Neural cell (in vitro differentiated cells): ENCODE results near the gene OR11H7. TPM values are rescaled to one million over a fixed set of nuclear protein-coding genes. Genes with fewer than 3 reads are reported as not detected.
"Not testable (repeated sequence)": the region's sequence is repeated elsewhere in the genome, so short reads cannot be mapped to it uniquely, and the experiment has no call there.

Source experiments
- H2AFZ ChIP-seq: fragments of 200-600, 300-800 bp; sonication (generic), shearing (Covaris generic); 2 replicates; pipeline ENCODE4 v1.6.0; 2014; ENCODE audit warnings: low read depth, mild to moderate bottlenecking, antibody characterized with exemption, low read length, moderate library complexity
- H3F3A ChIP-seq: fragments of 200-600 bp; shearing (Covaris generic); 2 replicates; pipeline ENCODE4 v1.6.1; 2016; ENCODE audit warnings: mild to moderate bottlenecking, moderate library complexity, mixed read lengths, antibody characterized with exemption, low read length; ENCODE audit not compliant: insufficient read depth, poor library complexity, severe bottlenecking
- H3K27ac ChIP-seq: fragments of 200-600, 300-800 bp; sonication (generic), shearing (Covaris generic); 2 replicates; pipeline ENCODE4 v1.5.1; 2014; ENCODE audit warnings: mild to moderate bottlenecking, low read length, moderate library complexity
- H3K27me3 ChIP-seq: fragments of 300-800, 200-600 bp; sonication (generic), shearing (Covaris generic); 2 replicates; pipeline ENCODE4 v1.6.0; 2014; ENCODE audit warnings: mild to moderate bottlenecking, low read depth, low read length, moderate library complexity; ENCODE audit not compliant: insufficient read depth
- H3K36me3 ChIP-seq: fragments of 300-800, 200-600 bp; sonication (generic), shearing (Covaris generic); 2 replicates; pipeline ENCODE4 v1.5.1; 2014; ENCODE audit warnings: mild to moderate bottlenecking, antibody characterized with exemption, low read length, moderate library complexity; ENCODE audit not compliant: insufficient read depth
- H3K4me2 ChIP-seq: fragments of 300-800, 200-600 bp; sonication (generic), shearing (Covaris generic); 2 replicates; pipeline ENCODE4 v1.6.0; 2014; ENCODE audit warnings: mild to moderate bottlenecking, low read length
- H3K4me3 ChIP-seq: fragments of 300-800, 200-600 bp; sonication (generic), shearing (Covaris generic); 2 replicates; pipeline ENCODE4 v1.5.1; 2014; ENCODE audit warnings: mild to moderate bottlenecking, low read length, moderate library complexity
- H3K79me2 ChIP-seq: fragments of 200-600 bp; shearing (Covaris generic); replicated peaks from 2 replicates; pipeline ENCODE4 v1.6.0; 2014; ENCODE audit warnings: mild to moderate bottlenecking, low read length, moderate library complexity; ENCODE audit not compliant: insufficient read depth
- H3K9ac ChIP-seq: fragments of 300-800, 200-600 bp; sonication (generic), shearing (Covaris generic); 2 replicates; pipeline ENCODE4 v1.6.1; 2016; ENCODE audit warnings: mild to moderate bottlenecking, low read length, mixed read lengths
- H3K9me2 ChIP-seq: fragments of 200-600 bp; shearing (Covaris generic); 2 replicates; pipeline ENCODE4 v1.6.1; 2016; ENCODE audit warnings: mild to moderate bottlenecking, low read length, mixed read lengths; ENCODE audit not compliant: insufficient read depth
- H3K9me3 ChIP-seq: fragments of 200-600, 300-800 bp; sonication (generic), shearing (Covaris generic); 2 replicates; pipeline ENCODE4 v1.6.1; 2016; ENCODE audit warnings: mild to moderate bottlenecking, mixed run types, low read length, moderate library complexity, mixed read lengths
- H4K20me1 ChIP-seq: fragments of 200-600 bp; shearing (Covaris generic); 2 replicates; pipeline ENCODE4 v1.6.1; 2016; ENCODE audit warnings: mild to moderate bottlenecking, mixed run types; ENCODE audit not compliant: insufficient read depth
- EP300 ChIP-seq: fragments of 450-650 bp; conservative IDR thresholded peaks from 2 replicates; pipeline ENCODE4 v1.6.1; 2014; ENCODE audit warnings: antibody characterized with exemption, mild to moderate bottlenecking, moderate library complexity; ENCODE audit not compliant: poor library complexity, severe bottlenecking
- MXI1 ChIP-seq: fragments of 450-650 bp; conservative IDR thresholded peaks from 2 replicates; pipeline ENCODE4 v1.6.1; 2014; ENCODE audit warnings: antibody characterized with exemption, mild to moderate bottlenecking; ENCODE audit not compliant: poor library complexity, severe bottlenecking
- SMC3 ChIP-seq: fragments of 450-650 bp; conservative IDR thresholded peaks from 2 replicates; pipeline ENCODE4 v1.6.1; 2014; ENCODE audit warnings: antibody characterized with exemption, mild to moderate bottlenecking, moderate library complexity; ENCODE audit not compliant: poor library complexity
- TAF1 ChIP-seq: IDR thresholded peaks from 2 replicates; pipeline ENCODE4 v1.6.1; 2012; ENCODE audit warnings: low read depth
- polyA plus RNA-seq: library from polyadenylated mRNA; depleted of rRNA; stranded (reverse); fragments of >200 nt; gene quantifications from 2 replicates; pipeline ENCODE4 v1.2.3, GENCODE V29; 2014
- TF ChIP-seq, protein P1 (sequence below): IDR thresholded peaks from 2 replicates; pipeline ENCODE4 v1.6.1; 2012; ENCODE audit warnings: borderline replicate concordance
- TF ChIP-seq, protein P2 (sequence below): fragments of 450-650 bp; IDR thresholded peaks from 2 replicates; pipeline ENCODE4 v1.5.1; 2014; ENCODE audit warnings: antibody characterized with exemption, mild to moderate bottlenecking, moderate library complexity; ENCODE audit not compliant: poor library complexity, severe bottlenecking

OR11H7 gene
- polyA plus RNA-seq, 1 donor from 2014 or later, result not detected

- Histone ChIP-seq H3K27ac (no peak within 1 kb of the TSS), H4K20me1 (no peaks in the 10 kb centered on the region), H3K9ac (no peak within 1 kb of the TSS), H3K9me3 (no peaks in the 10 kb centered on the region), H3K36me3 (no peaks in the 10 kb centered on the region), H3K4me3 (no peak within 1 kb of the TSS), H3K27me3 (no peaks in the 10 kb centered on the region), H2AFZ (no peak within 1 kb of the TSS), H3K79me2 (no peaks in the 10 kb centered on the region), H3K9me2 (no peaks in the 10 kb centered on the region), H3K4me2 (no peak within 1 kb of the TSS), H3F3A (no peaks in the 10 kb centered on the region)
- TF ChIP-seq, protein P1, sequence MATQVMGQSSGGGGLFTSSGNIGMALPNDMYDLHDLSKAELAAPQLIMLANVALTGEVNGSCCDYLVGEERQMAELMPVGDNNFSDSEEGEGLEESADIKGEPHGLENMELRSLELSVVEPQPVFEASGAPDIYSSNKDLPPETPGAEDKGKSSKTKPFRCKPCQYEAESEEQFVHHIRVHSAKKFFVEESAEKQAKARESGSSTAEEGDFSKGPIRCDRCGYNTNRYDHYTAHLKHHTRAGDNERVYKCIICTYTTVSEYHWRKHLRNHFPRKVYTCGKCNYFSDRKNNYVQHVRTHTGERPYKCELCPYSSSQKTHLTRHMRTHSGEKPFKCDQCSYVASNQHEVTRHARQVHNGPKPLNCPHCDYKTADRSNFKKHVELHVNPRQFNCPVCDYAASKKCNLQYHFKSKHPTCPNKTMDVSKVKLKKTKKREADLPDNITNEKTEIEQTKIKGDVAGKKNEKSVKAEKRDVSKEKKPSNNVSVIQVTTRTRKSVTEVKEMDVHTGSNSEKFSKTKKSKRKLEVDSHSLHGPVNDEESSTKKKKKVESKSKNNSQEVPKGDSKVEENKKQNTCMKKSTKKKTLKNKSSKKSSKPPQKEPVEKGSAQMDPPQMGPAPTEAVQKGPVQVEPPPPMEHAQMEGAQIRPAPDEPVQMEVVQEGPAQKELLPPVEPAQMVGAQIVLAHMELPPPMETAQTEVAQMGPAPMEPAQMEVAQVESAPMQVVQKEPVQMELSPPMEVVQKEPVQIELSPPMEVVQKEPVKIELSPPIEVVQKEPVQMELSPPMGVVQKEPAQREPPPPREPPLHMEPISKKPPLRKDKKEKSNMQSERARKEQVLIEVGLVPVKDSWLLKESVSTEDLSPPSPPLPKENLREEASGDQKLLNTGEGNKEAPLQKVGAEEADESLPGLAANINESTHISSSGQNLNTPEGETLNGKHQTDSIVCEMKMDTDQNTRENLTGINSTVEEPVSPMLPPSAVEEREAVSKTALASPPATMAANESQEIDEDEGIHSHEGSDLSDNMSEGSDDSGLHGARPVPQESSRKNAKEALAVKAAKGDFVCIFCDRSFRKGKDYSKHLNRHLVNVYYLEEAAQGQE, result no peak
These were observed 5.4 kb upstream of the OR11H7 start, which contains the start of gene OR11H6 for GRCh38 chr14:20223410-20223809. Gene OR11H6 (plus strand): TSS chr14:20223710. CDS start chr14:20223710, 0 bp downstream.

GRCh38 chr14:20235415-20235814 is 6.6 kb downstream of the OR11H7 start:
- H3K4me2 ChIP-seq, H4K20me1 ChIP-seq, H3K9me2 ChIP-seq, H3K36me3 ChIP-seq, H3F3A ChIP-seq, H3K9ac ChIP-seq, H2AFZ ChIP-seq, H3K27ac ChIP-seq, H3K79me2 ChIP-seq, H3K4me3 ChIP-seq, H3K27me3 ChIP-seq, H3K9me3 ChIP-seq: not testable (repeated sequence)

DNA sequence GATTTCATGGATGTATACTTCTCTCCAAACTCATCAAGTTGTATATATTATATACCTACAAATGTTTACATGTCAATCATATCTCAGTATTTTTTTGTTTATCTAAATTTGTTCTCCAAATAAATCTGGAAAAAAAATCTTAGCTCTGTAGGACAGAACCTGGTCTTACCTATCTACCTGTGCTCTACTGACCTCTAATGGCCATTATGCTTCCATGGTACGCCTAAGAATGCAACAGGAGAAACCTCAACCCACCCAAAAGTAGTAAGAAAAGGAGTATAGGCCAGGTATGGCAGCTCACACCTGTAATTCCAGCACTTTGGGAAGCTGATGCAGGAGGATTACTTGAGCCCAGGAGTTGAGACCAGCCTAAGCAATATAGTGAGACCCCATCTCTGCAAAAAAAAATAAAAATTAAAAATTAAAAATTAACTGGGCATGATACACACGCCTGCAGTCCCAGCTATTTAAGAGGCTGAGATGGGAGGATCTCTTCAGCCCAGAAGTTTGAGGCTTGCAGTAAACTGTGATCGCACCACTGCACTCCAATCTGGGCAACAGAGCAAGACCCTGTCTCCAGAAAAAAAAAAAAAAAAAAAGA is 19.0 kb downstream of the OR11H7 start:
- no peak overlapping the region for H3K4me2 ChIP-seq
- no peaks in the 10 kb centered on the region for H3K27me3 ChIP-seq
- H3K36me3 ChIP-seq, result no peaks in the 10 kb centered on the region
- no peaks in the 10 kb centered on the region for H4K20me1 ChIP-seq
- H3K79me2 ChIP-seq, result no peaks in the 10 kb centered on the region
- no peak overlapping the region for H2AFZ ChIP-seq
- H3K27ac ChIP-seq, result no peak overlapping the region
- no peaks in the 10 kb centered on the region for H3K9me2 ChIP-seq
- no peak overlapping the region for H3K4me3 ChIP-seq
- no peaks in the 10 kb centered on the region for H3F3A ChIP-seq
- TF ChIP-seq TAF1 (no peak), EP300 (no peak), SMC3 (no peak), MXI1 (no peak)
- TF ChIP-seq, protein P2, sequence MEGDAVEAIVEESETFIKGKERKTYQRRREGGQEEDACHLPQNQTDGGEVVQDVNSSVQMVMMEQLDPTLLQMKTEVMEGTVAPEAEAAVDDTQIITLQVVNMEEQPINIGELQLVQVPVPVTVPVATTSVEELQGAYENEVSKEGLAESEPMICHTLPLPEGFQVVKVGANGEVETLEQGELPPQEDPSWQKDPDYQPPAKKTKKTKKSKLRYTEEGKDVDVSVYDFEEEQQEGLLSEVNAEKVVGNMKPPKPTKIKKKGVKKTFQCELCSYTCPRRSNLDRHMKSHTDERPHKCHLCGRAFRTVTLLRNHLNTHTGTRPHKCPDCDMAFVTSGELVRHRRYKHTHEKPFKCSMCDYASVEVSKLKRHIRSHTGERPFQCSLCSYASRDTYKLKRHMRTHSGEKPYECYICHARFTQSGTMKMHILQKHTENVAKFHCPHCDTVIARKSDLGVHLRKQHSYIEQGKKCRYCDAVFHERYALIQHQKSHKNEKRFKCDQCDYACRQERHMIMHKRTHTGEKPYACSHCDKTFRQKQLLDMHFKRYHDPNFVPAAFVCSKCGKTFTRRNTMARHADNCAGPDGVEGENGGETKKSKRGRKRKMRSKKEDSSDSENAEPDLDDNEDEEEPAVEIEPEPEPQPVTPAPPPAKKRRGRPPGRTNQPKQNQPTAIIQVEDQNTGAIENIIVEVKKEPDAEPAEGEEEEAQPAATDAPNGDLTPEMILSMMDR, result no peak
- H3K9me3 ChIP-seq, result peaks cover 5% of the 10 kb centered on the region
- no peak overlapping the region for H3K9ac ChIP-seq
